22Rv1 (cell line): ENCODE measurements around the gene NMNAT2.

Experiments
- H3K27ac ChIP-seq: fragments of 450-650 bp; 2 replicates; pipeline ENCODE4 v1.5.1; 2017
- ZFX ChIP-seq: fragments of 450-650 bp; IDR thresholded peaks from 2 replicates; pipeline ENCODE4 v1.6.1; 2017; ENCODE audit warnings: antibody characterized with exemption, borderline replicate concordance
- TF ChIP-seq, protein P1 (sequence below): fragments of 450-650 bp; IDR thresholded peaks from 2 replicates; pipeline ENCODE4 v1.5.1; 2017; ENCODE audit warnings: mild to moderate bottlenecking

NMNAT2 gene

DNA sequence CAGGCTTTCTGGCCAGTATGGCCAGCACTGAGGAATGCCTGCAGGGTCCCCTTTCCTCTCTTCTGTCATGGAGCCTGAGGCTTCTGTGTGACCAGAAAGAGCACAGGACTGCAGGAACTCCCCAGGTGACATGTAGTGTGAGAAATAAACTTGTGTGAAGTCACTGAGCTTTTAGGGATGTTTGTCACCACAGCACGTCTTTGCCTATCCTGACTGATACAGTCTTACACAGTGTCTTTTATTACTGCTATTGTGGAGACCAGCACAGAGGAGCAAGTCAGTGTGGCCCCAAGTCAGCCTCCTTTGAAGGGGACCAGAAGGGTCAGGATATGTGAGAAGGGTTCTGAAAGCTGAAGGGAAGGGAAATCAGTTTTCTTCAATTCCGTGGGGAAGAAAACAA lies 129.6 kb downstream of the NMNAT2 start:
- no peak overlapping the region for H3K27ac ChIP-seq
- TF ChIP-seq ZFX, result no peak
- TF ChIP-seq, protein P1, sequence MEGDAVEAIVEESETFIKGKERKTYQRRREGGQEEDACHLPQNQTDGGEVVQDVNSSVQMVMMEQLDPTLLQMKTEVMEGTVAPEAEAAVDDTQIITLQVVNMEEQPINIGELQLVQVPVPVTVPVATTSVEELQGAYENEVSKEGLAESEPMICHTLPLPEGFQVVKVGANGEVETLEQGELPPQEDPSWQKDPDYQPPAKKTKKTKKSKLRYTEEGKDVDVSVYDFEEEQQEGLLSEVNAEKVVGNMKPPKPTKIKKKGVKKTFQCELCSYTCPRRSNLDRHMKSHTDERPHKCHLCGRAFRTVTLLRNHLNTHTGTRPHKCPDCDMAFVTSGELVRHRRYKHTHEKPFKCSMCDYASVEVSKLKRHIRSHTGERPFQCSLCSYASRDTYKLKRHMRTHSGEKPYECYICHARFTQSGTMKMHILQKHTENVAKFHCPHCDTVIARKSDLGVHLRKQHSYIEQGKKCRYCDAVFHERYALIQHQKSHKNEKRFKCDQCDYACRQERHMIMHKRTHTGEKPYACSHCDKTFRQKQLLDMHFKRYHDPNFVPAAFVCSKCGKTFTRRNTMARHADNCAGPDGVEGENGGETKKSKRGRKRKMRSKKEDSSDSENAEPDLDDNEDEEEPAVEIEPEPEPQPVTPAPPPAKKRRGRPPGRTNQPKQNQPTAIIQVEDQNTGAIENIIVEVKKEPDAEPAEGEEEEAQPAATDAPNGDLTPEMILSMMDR, result no peak

GRCh38 chr1:183287191-183287675 lies 130.9 kb downstream of the NMNAT2 start:
- no peak overlapping the region for H3K27ac ChIP-seq
- TF ChIP-seq, protein P1, result no peak
- TF ChIP-seq ZFX, result no peak

GRCh38 chr1:183285746-183286145 lies 132.4 kb downstream of the NMNAT2 start:
- TF ChIP-seq ZFX, result no peak
- TF ChIP-seq, protein P1, result no peak

GRCh38 chr1:183285256-183285655 lies 132.9 kb downstream of the NMNAT2 start:
- no peak for TF ChIP-seq ZFX
- TF ChIP-seq, protein P1, result no peak
- no peak overlapping the region for H3K27ac ChIP-seq

More at GRCh38 chr1:183285746-183286145, 132.4 kb downstream of the NMNAT2 start:
- no peak overlapping the region for H3K27ac ChIP-seq

- TF ChIP-seq, protein P1, result no peak
- no peak overlapping the region for H3K27ac ChIP-seq
These were observed 134.1 kb downstream of the NMNAT2 start for GRCh38 chr1:183284086-183284485.

GRCh38 chr1:183283286-183283685 lies 134.9 kb downstream of the NMNAT2 start:
- no peak for TF ChIP-seq ZFX
- no peak overlapping the region for H3K27ac ChIP-seq

- H3K27ac ChIP-seq, result no peak overlapping the region
- no peak for TF ChIP-seq ZFX
- TF ChIP-seq, protein P1, result no peak
These were observed 135.9 kb downstream of the NMNAT2 start for GRCh38 chr1:183282101-183282855.
